Activated CD8-positive, alpha-beta memory T cell treated with anti-CD3 and anti-CD28 coated beads, Interleukin-2, amount 10 ng/mL, durations not matched to agents 7 days and 5 days (primary cell): Measurements from ENCODE around the gene MRPL36. TPM values are rescaled to one million over a fixed set of nuclear protein-coding genes. Genes with fewer than 3 reads are reported as not detected.

Source experiments
- ATAC-seq: fragments of 150-1000 bp; cut with Tn5 transposase; one replicate; pipeline ENCODE4 v1.10.0; 2021; ENCODE audit warnings: moderate library complexity
- CTCF ChIA-PET: fragments of 350-600 bp; sonication (Branson Sonifier 250); formaldehyde crosslinking; loops from one replicate; lab custom pipeline; 2021; ENCODE audit warnings: antibody characterized with exemption; lab: Charles Lee
- DNase-seq: peaks from one replicate; pipeline ENCODE4 v3.0.0-alpha.2; 2020
- H3K27ac Mint-ChIP-seq: one replicate; pipeline ENCODE4 v1.8.0; 2021; ENCODE audit warnings: mild to moderate bottlenecking, mixed read lengths
- H3K27me3 Mint-ChIP-seq: one replicate; pipeline ENCODE4 v1.8.0; 2021; ENCODE audit warnings: mixed read lengths
- H3K36me3 Mint-ChIP-seq: one replicate; pipeline ENCODE4 v1.8.0; 2021; ENCODE audit warnings: mild to moderate bottlenecking, mixed read lengths
- H3K4me1 Mint-ChIP-seq: one replicate; pipeline ENCODE4 v1.8.0; 2021; ENCODE audit warnings: mixed read lengths
- H3K4me3 Mint-ChIP-seq: one replicate; pipeline ENCODE4 v1.8.0; 2021; ENCODE audit warnings: mild to moderate bottlenecking, moderate library complexity, mixed read lengths
- H3K9me3 Mint-ChIP-seq: one replicate; pipeline ENCODE4 v1.8.0; 2022; ENCODE audit warnings: low read depth, mixed read lengths
- total RNA-seq, 2 experiments: library from RNA; stranded (reverse); gene quantifications; one replicate each; pipeline ENCODE4 v1.2.3, GENCODE V29; 2021

The MRPL36 gene
- total RNA-seq, 2 experiments from 2014 or later: 62.0 to 84.7 TPM

- ATAC-seq (no peak), DNase-seq (no peak)
- H3K27me3 Mint-ChIP-seq: peaks cover 4% of the 10 kb centered on the region
- H3K9me3 Mint-ChIP-seq: no peaks in the 10 kb centered on the region
- CTCF ChIA-PET: interaction anchor here (1.5 kb wide), 1 partner anchor 15 kb away, joined by 3 read pairs; the partner anchor contains the start of gene MRPL36
- peaks cover 39% of the 10 kb centered on the region for H3K4me1 Mint-ChIP-seq
- no peak overlapping the region for H3K27ac Mint-ChIP-seq
- H3K36me3 Mint-ChIP-seq: no peaks in the 10 kb centered on the region
- no peak overlapping the region for H3K4me3 Mint-ChIP-seq
Observed at GRCh38 chr5:1784197-1785050, 15.2 kb downstream of the MRPL36 start.

GRCh38 chr5:1783216-1783554, 16.5 kb downstream of the MRPL36 start:
- Mint-ChIP-seq H3K4me3 (no peak overlapping the region), H3K27ac (no peak overlapping the region), H3K4me1 (peaks cover 28% of the 10 kb centered on the region), H3K36me3 (no peaks in the 10 kb centered on the region), H3K9me3 (no peaks in the 10 kb centered on the region), H3K27me3 (peaks cover 4% of the 10 kb centered on the region)
- no peak for ATAC-seq
- CTCF ChIA-PET: no interaction called here
- DNase-seq: no peak

GRCh38 chr5:1782385-1783215, 17.0 kb downstream of the MRPL36 start:
- peaks cover 24% of the 10 kb centered on the region for H3K4me1 Mint-ChIP-seq
- H3K9me3 Mint-ChIP-seq: no peaks in the 10 kb centered on the region
- H3K4me3 Mint-ChIP-seq: no peak overlapping the region
- ATAC-seq: no peak
- no peak overlapping the region for H3K27ac Mint-ChIP-seq
- CTCF ChIA-PET: no interaction called here
- no peaks in the 10 kb centered on the region for H3K36me3 Mint-ChIP-seq
- no peak for DNase-seq
- peaks cover 4% of the 10 kb centered on the region for H3K27me3 Mint-ChIP-seq

- Mint-ChIP-seq H3K4me1 (peaks cover 24% of the 10 kb centered on the region), H3K27me3 (peaks cover 4% of the 10 kb centered on the region), H3K36me3 (no peaks in the 10 kb centered on the region), H3K27ac (no peak overlapping the region), H3K4me3 (no peak overlapping the region), H3K9me3 (no peaks in the 10 kb centered on the region)
- no peak for DNase-seq
- no peak for ATAC-seq
- CTCF ChIA-PET: no interaction called here
Observed at GRCh38 chr5:1781726-1782384, 17.8 kb downstream of the MRPL36 start.

- H3K27me3 Mint-ChIP-seq: peaks cover 4% of the 10 kb centered on the region
- H3K4me1 Mint-ChIP-seq: peaks cover 20% of the 10 kb centered on the region
- CTCF ChIA-PET: interaction anchor here (1.3 kb wide), 1 partner anchor 9 kb away, joined by 3 read pairs; no protein-coding TSS in a partner anchor
- no peak overlapping the region for H3K27ac Mint-ChIP-seq
- DNase-seq (no peak), ATAC-seq (no peak)
- no peaks in the 10 kb centered on the region for H3K36me3 Mint-ChIP-seq
- H3K9me3 Mint-ChIP-seq: no peaks in the 10 kb centered on the region
- no peak overlapping the region for H3K4me3 Mint-ChIP-seq
Observed at GRCh38 chr5:1781107-1781506, 18.5 kb downstream of the MRPL36 start.

GRCh38 chr5:1780614-1780930, 19.1 kb downstream of the MRPL36 start:
- Mint-ChIP-seq H3K27me3 (peaks cover 6% of the 10 kb centered on the region), H3K9me3 (no peaks in the 10 kb centered on the region), H3K4me1 (peaks cover 17% of the 10 kb centered on the region), H3K4me3 (no peak overlapping the region), H3K27ac (no peak overlapping the region), H3K36me3 (no peaks in the 10 kb centered on the region)
- ATAC-seq (no peak), DNase-seq (no peak)
- CTCF ChIA-PET: interaction anchor here (1.3 kb wide), 1 partner anchor 10 kb away, joined by 3 read pairs; no protein-coding TSS in a partner anchor

GRCh38 chr5:1779782-1780613, 19.6 kb downstream of the MRPL36 start:
- Mint-ChIP-seq H3K36me3 (no peaks in the 10 kb centered on the region), H3K9me3 (no peaks in the 10 kb centered on the region), H3K4me1 (peaks cover 14% of the 10 kb centered on the region), H3K27ac (no peak overlapping the region), H3K4me3 (no peak overlapping the region), H3K27me3 (peaks cover 6% of the 10 kb centered on the region)
- ATAC-seq (no peak), DNase-seq (no peak)
- CTCF ChIA-PET: interaction anchor here (1.3 kb wide), 1 partner anchor 10 kb away, joined by 3 read pairs; no protein-coding TSS in a partner anchor

GRCh38 chr5:1779021-1779680, 20.5 kb downstream of the MRPL36 start:
- DNase-seq (no peak), ATAC-seq (no peak)
- H3K27ac Mint-ChIP-seq: no peak overlapping the region
- no peaks in the 10 kb centered on the region for H3K9me3 Mint-ChIP-seq
- H3K4me3 Mint-ChIP-seq: no peak overlapping the region
- peaks cover 5% of the 10 kb centered on the region for H3K27me3 Mint-ChIP-seq
- CTCF ChIA-PET: no interaction called here
- H3K4me1 Mint-ChIP-seq: peaks cover 8% of the 10 kb centered on the region
- H3K36me3 Mint-ChIP-seq: no peaks in the 10 kb centered on the region

- Mint-ChIP-seq H3K9me3 (no peaks in the 10 kb centered on the region), H3K4me3 (no peak overlapping the region), H3K4me1 (peaks cover 8% of the 10 kb centered on the region), H3K27ac (no peak overlapping the region), H3K36me3 (no peaks in the 10 kb centered on the region), H3K27me3 (peaks cover 5% of the 10 kb centered on the region)
- ATAC-seq (no peak), DNase-seq (no peak)
- CTCF ChIA-PET: no interaction called here
Observed at GRCh38 chr5:1778138-1779020, 21.3 kb downstream of the MRPL36 start.

- Mint-ChIP-seq H3K4me3 (no peak overlapping the region), H3K9me3 (no peaks in the 10 kb centered on the region), H3K36me3 (no peaks in the 10 kb centered on the region), H3K4me1 (peaks cover 7% of the 10 kb centered on the region), H3K27me3 (peaks cover 8% of the 10 kb centered on the region), H3K27ac (no peak overlapping the region)
- DNase-seq (no peak), ATAC-seq (no peak)
- CTCF ChIA-PET: no interaction called here
Observed at GRCh38 chr5:1777281-1778137, 22.1 kb downstream of the MRPL36 start.

- CTCF ChIA-PET: interaction anchor here (1.1 kb wide), 1 partner anchor 24 kb away, joined by 3 read pairs; no protein-coding TSS in a partner anchor
- Mint-ChIP-seq H3K4me1 (peaks cover 3% of the 10 kb centered on the region), H3K27me3 (peaks cover 9% of the 10 kb centered on the region), H3K27ac (no peak overlapping the region), H3K9me3 (no peaks in the 10 kb centered on the region), H3K36me3 (no peaks in the 10 kb centered on the region), H3K4me3 (no peak overlapping the region)
- DNase-seq (no peak), ATAC-seq (no peak)
Observed at GRCh38 chr5:1776831-1777230, 22.8 kb downstream of the MRPL36 start.
